Activated CD8-positive, alpha-beta memory T cell treated with anti-CD3 and anti-CD28 coated beads, Interleukin-2, amount 50 U/mL, for 4 hours (primary cell): ENCODE measurements around the gene BNIP3.
"Not testable (repeated sequence)": the region's sequence is repeated elsewhere in the genome, so short reads cannot be mapped to it uniquely, and the experiment has no call there.

Experiments
- DNase-seq: peaks from one replicate; pipeline ENCODE4 v3.0.0-alpha.2; 2020

The BNIP3 gene

GRCh38 chr10:132001238-132001972 lies 19.7 kb upstream of the BNIP3 start:
- DNase-seq, result no peak

- no peak for DNase-seq
These were observed 17.3 kb upstream of the BNIP3 start for GRCh38 chr10:131998845-131999681.

GRCh38 chr10:131998050-131998844 lies 16.5 kb upstream of the BNIP3 start:
- no peak for DNase-seq

GRCh38 chr10:131997366-131998049 lies 15.8 kb upstream of the BNIP3 start:
- DNase-seq, result no peak

- no peak for DNase-seq
These were observed 15.0 kb upstream of the BNIP3 start for GRCh38 chr10:131996466-131997365.

GRCh38 chr10:131994435-131994834 lies 12.7 kb upstream of the BNIP3 start:
- no peak for DNase-seq

GRCh38 chr10:131993275-131993674 lies 11.6 kb upstream of the BNIP3 start:
- no peak for DNase-seq

GRCh38 chr10:131991726-131992125 lies 10.0 kb upstream of the BNIP3 start:
- DNase-seq, result no peak

GRCh38 chr10:131987786-131988185 lies 6.1 kb upstream of the BNIP3 start:
- not testable (repeated sequence) for DNase-seq

- DNase-seq, result not testable (repeated sequence)
These were observed 5.6 kb upstream of the BNIP3 start for GRCh38 chr10:131987301-131987700.

GRCh38 chr10:131986851-131987250 lies 5.1 kb upstream of the BNIP3 start:
- DNase-seq, result not testable (repeated sequence)

GRCh38 chr10:131983780-131984179 lies 2.1 kb upstream of the BNIP3 start:
- DNase-seq, result no peak

GRCh38 chr10:131982796-131983195 lies 1.1 kb upstream of the BNIP3 start:
- DNase-seq, result no peak

GRCh38 chr10:131982185-131982756 lies 548 bp upstream of the BNIP3 start:
- DNase-seq, result no peak

- DNase-seq, result no peak
These were observed 828 bp downstream of the BNIP3 start for GRCh38 chr10:131980761-131981428.

- DNase-seq, result no peak
These were observed 1.4 kb downstream of the BNIP3 start for GRCh38 chr10:131980321-131980720.

GRCh38 chr10:131979821-131980270 lies 1.9 kb downstream of the BNIP3 start:
- DNase-seq, result no peak

- no peak for DNase-seq
These were observed 2.4 kb downstream of the BNIP3 start for GRCh38 chr10:131979336-131979735.

GRCh38 chr10:131978851-131979250 lies 2.9 kb downstream of the BNIP3 start:
- DNase-seq, result no peak

- DNase-seq, result no peak
These were observed 3.4 kb downstream of the BNIP3 start for GRCh38 chr10:131978366-131978765.
